Right lung (tissue), 5 donors: ENCODE results near the gene MS4A10. TPM values are rescaled to one million over a fixed set of nuclear protein-coding genes. Genes with fewer than 3 reads are reported as not detected.

Experiments
- DNase-seq, 2 donors: peaks; one replicate each; pipeline ENCODE4 v3.0.0-alpha.2; 2013
- polyA plus RNA-seq, 5 donors: library from polyadenylated mRNA; unstranded; fragments of 120-200 nt; gene quantifications; one replicate each; pipeline versions ENCODE4 v1.2.1 to v1.2.3, GENCODE V29; 2013; ENCODE audit warnings: inconsistent platforms in 1 of 5, low replicate concordance in 1 of 5; ENCODE audit not compliant: insufficient read length in 5 of 5, insufficient read depth in 1 of 5

The MS4A10 gene
- polyA plus RNA-seq, 5 donors = 0.06 to 0.16 (median 0.07) TPM; not detected in 2

DNA sequence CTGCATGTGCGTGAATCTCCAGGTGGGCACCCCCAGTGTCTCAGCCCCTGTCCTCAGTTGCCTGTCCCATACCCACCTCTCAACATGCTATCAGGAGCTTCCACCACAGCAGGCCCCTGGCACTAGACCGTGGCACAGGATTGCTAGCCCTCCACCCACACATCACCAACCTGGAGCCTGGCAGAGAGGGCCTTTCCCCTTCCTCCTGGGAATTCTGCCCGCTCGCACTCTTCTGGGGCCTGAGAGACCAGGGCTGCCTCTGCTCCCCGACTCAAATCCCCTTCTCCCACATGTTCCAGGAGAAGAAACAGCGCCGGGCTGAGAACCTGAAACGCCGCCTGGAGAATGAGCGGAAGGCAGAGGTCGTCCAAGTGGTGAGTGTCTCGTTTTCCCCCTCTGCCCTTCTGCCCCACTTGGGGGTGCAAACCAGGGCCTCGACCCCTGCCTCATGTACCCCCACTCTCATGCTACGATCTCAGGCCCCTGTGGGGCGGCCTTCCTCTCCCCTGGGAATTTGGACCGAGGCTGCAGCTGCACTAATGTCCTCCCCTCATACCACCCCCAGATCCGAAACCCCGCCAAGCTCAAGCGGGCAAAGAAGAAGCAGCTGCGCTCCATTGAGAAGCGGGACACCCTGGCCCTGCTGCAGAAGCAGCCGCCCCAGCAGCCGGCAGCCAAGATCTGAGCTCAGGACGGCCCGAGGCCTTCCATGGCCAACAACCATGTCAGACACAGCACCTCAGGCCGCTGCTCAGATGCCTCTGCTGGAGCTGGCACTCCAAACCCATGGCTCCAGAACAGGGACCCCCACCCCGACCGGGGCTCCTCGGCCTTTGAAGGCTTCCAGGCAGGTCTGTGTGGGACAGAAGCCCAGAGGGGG is 64.7 kb downstream of the MS4A10 start:
- DNase-seq = no peak

Other genes with a start within 250 kb of the MS4A10 start
- 10 to 100 TPM in 4 of 5 donors, 1 to 10 TPM in 1; 6.7 to 19.3 (median 13.2) TPM for gene MS4A8, start 85.7 kb upstream of the MS4A10 start, polyA plus RNA-seq
- not detected for gene MS4A18, start 60.6 kb upstream of the MS4A10 start, polyA plus RNA-seq
- not detected for gene MS4A15, start 28.5 kb upstream of the MS4A10 start, polyA plus RNA-seq
- 10 to 100 TPM; 10.8 to 23.9 (median 14.7) TPM for gene CCDC86, start 56.8 kb downstream of the MS4A10 start, polyA plus RNA-seq
- gene PTGDR2, start 70.6 kb downstream of the MS4A10 start, polyA plus RNA-seq = under 1 TPM; 0.14 to 0.51 (median 0.23) TPM
- gene ZP1, start 82.2 kb downstream of the MS4A10 start, polyA plus RNA-seq = not detected
- 100 to 1,000 TPM in 3 of 5 donors, 10 to 100 TPM in 2; 87.6 to 126 (median 107) TPM for gene PRPF19, start 121.3 kb downstream of the MS4A10 start, polyA plus RNA-seq
- gene TMEM109, start 128.8 kb downstream of the MS4A10 start, polyA plus RNA-seq = 100 to 1,000 TPM in 1 of 5 donors, 10 to 100 TPM in 4; 71.2 to 107 (median 79.9) TPM
- 10 to 100 TPM; 30.6 to 66.6 (median 51.3) TPM for gene TMEM132A, start 139.1 kb downstream of the MS4A10 start, polyA plus RNA-seq
- gene SLC15A3, start 166.8 kb downstream of the MS4A10 start, polyA plus RNA-seq = 10 to 100 TPM; 14.7 to 21.2 (median 20.6) TPM
- 1 to 10 TPM in 4 of 5 donors, under 1 TPM in 1; 0.99 to 2.1 (median 1.1) TPM for gene CD6, start 186.3 kb downstream of the MS4A10 start, polyA plus RNA-seq